ENCODE measurements around the gene PRXL2B.
"Not testable (repeated sequence)": the region's sequence is repeated elsewhere in the genome, so short reads cannot be mapped to it uniquely, and the experiment has no call there.

PRXL2B gene

DNA sequence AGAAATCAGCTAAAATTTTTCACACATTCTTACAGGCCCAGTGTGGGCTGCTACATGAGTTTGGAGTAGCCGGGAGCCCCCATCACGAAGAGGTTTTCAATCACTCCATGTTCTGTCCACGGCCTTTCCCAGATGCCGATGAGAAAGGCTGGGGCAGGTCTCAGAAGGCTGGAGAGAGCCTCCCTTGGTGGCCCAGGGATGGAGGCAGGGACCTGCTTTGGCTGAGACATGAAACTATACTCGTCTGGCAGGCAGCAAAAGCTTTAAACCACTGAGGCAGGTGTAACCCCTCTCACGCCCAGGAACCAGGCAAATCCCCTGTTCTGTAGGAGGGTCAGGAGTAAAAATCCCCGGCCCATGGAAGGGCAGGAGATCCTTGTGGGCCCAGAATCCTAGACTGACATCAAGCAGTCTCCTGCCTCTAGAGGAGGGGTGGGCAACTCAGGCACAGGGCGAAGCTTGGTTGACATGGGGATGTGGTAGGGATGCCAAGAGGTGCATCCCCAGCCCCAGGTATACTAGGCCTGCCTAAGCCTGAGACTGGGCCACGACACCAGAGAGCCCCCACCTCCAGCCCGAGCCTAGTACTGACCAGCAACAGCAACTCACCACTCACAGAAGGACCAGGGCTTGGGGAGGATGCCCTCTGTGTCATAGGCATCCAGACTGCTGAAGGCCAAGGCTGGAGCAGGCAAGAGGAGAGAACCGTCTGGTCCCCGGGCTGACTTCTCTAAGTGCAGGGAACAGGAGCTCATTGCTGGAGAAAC, 37.2 kb downstream of the PRXL2B start:
- peaks cover 0 to 21% (median 13%) of the 10 kb centered on the region in 5 experiments for H3K9me3 ChIP-seq (ENCODE audit: control extremely low read depth in 1 of 5, control insufficient read depth in 4 of 5, insufficient read depth in 2 of 5, low read depth in 1 of 5, low read length in 4 of 5)
- H3K4me1 ChIP-seq (ENCODE audit: control extremely low read depth in 1 of 4, control insufficient read depth in 4 of 4, insufficient read depth in 4 of 4, low read length in 3 of 4) = peaks cover 0 to 9% (median 1%) of the 10 kb centered on the region in 4 experiments
- POLR2A ChIA-PET = no interaction called here
- CTCF ChIA-PET = interaction anchor here (1.5 kb wide), 1 partner anchor 13 kb away, joined by 3 read pairs; no protein-coding TSS in a partner anchor
- H3K27ac ChIP-seq (ENCODE audit: insufficient read depth in 1 of 2, low read depth in 1 of 2, low read length in 2 of 2, poor library complexity in 1 of 2, severe bottlenecking in 2 of 2) = no peak overlapping the region
- H3K36me3 ChIP-seq (ENCODE audit: control insufficient read depth in 4 of 4, insufficient read depth in 4 of 4, low read length in 3 of 4) = no peaks in the 10 kb centered on the region
- WGBS (ENCODE audit: insufficient coverage) = 81% methylated on average over 10 of the region's 12 CpGs
- DNase-seq = no peak
- H3K27me3 ChIP-seq (replicated peaks in 2 of 5; ENCODE audit: control insufficient read depth in 4 of 5, insufficient read depth in 5 of 5, low read length in 4 of 5) = peaks cover 4 to 62% (median 26%) of the 10 kb centered on the region in 5 experiments
- no peak overlapping the region for H3K4me3 ChIP-seq (ENCODE audit: control insufficient read depth in 1 of 7, extremely low read depth in 1 of 7, insufficient read depth in 4 of 7, low read depth in 2 of 7, low read length in 6 of 7)

DNA sequence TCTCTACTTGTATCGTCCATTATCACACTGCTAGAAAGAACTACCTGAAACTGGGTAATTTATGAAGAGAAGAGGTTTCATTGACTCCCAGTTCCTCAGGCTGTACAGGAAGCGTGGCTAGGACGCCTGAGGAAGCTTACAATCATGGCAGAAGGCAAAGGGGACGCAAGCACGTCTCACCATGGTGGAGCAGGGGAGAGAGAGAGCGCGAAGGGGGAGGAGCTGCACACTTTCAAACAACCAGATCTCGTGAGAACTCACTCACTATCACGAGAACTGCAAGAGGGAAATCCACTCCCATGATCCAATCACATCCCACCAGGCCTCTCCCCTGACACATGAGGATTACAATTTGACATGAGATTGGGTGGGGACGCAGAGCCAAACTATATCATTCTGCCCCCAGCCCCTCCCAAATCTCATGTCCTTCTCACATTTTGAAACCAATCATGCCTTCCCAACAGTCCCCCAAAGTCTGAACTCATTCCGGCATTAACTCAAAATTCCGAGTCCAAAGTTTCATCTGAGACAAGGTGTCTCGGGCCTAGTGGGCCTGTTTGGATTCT, 38.2 kb downstream of the PRXL2B start:
- CTCF ChIA-PET = interaction anchor here (1.5 kb wide), 1 partner anchor 14 kb away, joined by 3 read pairs; no protein-coding TSS in a partner anchor
- Histone ChIP-seq H3K4me1 (ENCODE audit: control extremely low read depth in 1 of 4, control insufficient read depth in 4 of 4, insufficient read depth in 4 of 4, low read length in 3 of 4) (peaks cover 0 to 9% (median 1%) of the 10 kb centered on the region in 4 experiments), H3K27me3 (replicated peaks in 2 of 5; ENCODE audit: control insufficient read depth in 4 of 5, insufficient read depth in 5 of 5, low read length in 4 of 5) (peaks cover 4 to 70% (median 26%) of the 10 kb centered on the region in 5 experiments), H3K27ac (ENCODE audit: insufficient read depth in 1 of 2, low read depth in 1 of 2, low read length in 2 of 2, poor library complexity in 1 of 2, severe bottlenecking in 2 of 2) (no peak overlapping the region), H3K36me3 (ENCODE audit: control insufficient read depth in 4 of 4, insufficient read depth in 4 of 4, low read length in 3 of 4) (no peaks in the 10 kb centered on the region), H3K9me3 (ENCODE audit: control extremely low read depth in 1 of 5, control insufficient read depth in 4 of 5, insufficient read depth in 2 of 5, low read depth in 1 of 5, low read length in 4 of 5) (peaks cover 0 to 16% (median 10%) of the 10 kb centered on the region in 5 experiments), H3K4me3 (ENCODE audit: control insufficient read depth in 1 of 7, extremely low read depth in 1 of 7, insufficient read depth in 4 of 7, low read depth in 2 of 7, low read length in 6 of 7) (no peak overlapping the region)
- no peak for DNase-seq
- 81% methylated on average over 7 of the region's 13 CpGs for WGBS (ENCODE audit: insufficient coverage)
- POLR2A ChIA-PET = no interaction called here

DNA sequence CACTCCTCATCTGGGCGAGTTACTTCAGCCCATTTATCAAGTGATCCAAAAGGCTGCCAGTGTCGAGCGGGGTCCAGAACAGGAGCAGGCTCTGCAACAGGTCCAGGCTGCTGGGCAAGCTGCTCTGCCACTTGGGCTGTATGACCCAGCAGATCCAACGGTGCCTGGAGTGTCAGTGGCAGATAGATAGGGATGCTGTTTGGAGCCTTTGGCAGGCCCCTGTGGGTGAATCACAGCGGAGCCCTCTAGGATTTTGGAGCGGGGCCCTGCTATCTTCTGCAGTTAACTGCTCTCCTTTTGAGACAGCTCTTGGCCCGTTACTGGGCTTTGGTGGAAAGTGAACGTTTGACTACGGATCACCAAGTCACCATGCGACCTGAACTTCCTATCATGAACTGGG, 38.7 kb downstream of the PRXL2B start:
- CTCF ChIA-PET = no interaction called here
- Histone ChIP-seq H3K27ac (ENCODE audit: insufficient read depth in 1 of 2, low read depth in 1 of 2, low read length in 2 of 2, poor library complexity in 1 of 2, severe bottlenecking in 2 of 2) (no peak overlapping the region), H3K4me1 (ENCODE audit: control extremely low read depth in 1 of 4, control insufficient read depth in 4 of 4, insufficient read depth in 4 of 4, low read length in 3 of 4) (peaks cover 0 to 9% (median 1%) of the 10 kb centered on the region in 4 experiments), H3K27me3 (replicated peaks in 2 of 5; ENCODE audit: control insufficient read depth in 4 of 5, insufficient read depth in 5 of 5, low read length in 4 of 5) (peaks cover 4 to 74% (median 30%) of the 10 kb centered on the region in 5 experiments), H3K36me3 (ENCODE audit: control insufficient read depth in 4 of 4, insufficient read depth in 4 of 4, low read length in 3 of 4) (no peaks in the 10 kb centered on the region), H3K9me3 (ENCODE audit: control extremely low read depth in 1 of 5, control insufficient read depth in 4 of 5, insufficient read depth in 2 of 5, low read depth in 1 of 5, low read length in 4 of 5) (peaks cover 0 to 17% (median 15%) of the 10 kb centered on the region in 5 experiments), H3K4me3 (ENCODE audit: control insufficient read depth in 1 of 7, extremely low read depth in 1 of 7, insufficient read depth in 4 of 7, low read depth in 2 of 7, low read length in 6 of 7) (no peak overlapping the region)
- no peak for DNase-seq
- POLR2A ChIA-PET = no interaction called here
- WGBS (ENCODE audit: insufficient coverage) = 95% methylated on average over 8 of the region's 10 CpGs

GRCh38 chr1:2625748-2626147, 39.2 kb downstream of the PRXL2B start:
- H3K4me1 ChIP-seq (ENCODE audit: control extremely low read depth in 1 of 4, control insufficient read depth in 4 of 4, insufficient read depth in 4 of 4, low read length in 3 of 4); H3K27ac ChIP-seq (ENCODE audit: insufficient read depth in 1 of 2, low read depth in 1 of 2, low read length in 2 of 2, poor library complexity in 1 of 2, severe bottlenecking in 2 of 2); POLR2A ChIA-PET; H3K4me3 ChIP-seq (ENCODE audit: control insufficient read depth in 1 of 7, extremely low read depth in 1 of 7, insufficient read depth in 4 of 7, low read depth in 2 of 7, low read length in 6 of 7); CTCF ChIA-PET; DNase-seq; H3K36me3 ChIP-seq (ENCODE audit: control insufficient read depth in 4 of 4, insufficient read depth in 4 of 4, low read length in 3 of 4): not testable (repeated sequence)
- peaks cover 0 to 20% (median 14%) of the 10 kb centered on the region in 5 experiments for H3K9me3 ChIP-seq (ENCODE audit: control extremely low read depth in 1 of 5, control insufficient read depth in 4 of 5, insufficient read depth in 2 of 5, low read depth in 1 of 5, low read length in 4 of 5)
- H3K27me3 ChIP-seq (replicated peaks in 2 of 5; ENCODE audit: control insufficient read depth in 4 of 5, insufficient read depth in 5 of 5, low read length in 4 of 5) = peaks cover 4 to 74% (median 31%) of the 10 kb centered on the region in 5 experiments
- 90% methylated on average over 5 of the region's 7 CpGs for WGBS (ENCODE audit: insufficient coverage)

GRCh38 chr1:2627746-2628145, 41.2 kb downstream of the PRXL2B start:
- WGBS (ENCODE audit: insufficient coverage) = 33% methylated on average over 3 of the region's 6 CpGs
- Histone ChIP-seq H3K9me3 (ENCODE audit: control extremely low read depth in 1 of 5, control insufficient read depth in 4 of 5, insufficient read depth in 2 of 5, low read depth in 1 of 5, low read length in 4 of 5) (peaks cover 0 to 13% (median 5%) of the 10 kb centered on the region in 5 experiments), H3K27ac (ENCODE audit: insufficient read depth in 1 of 2, low read depth in 1 of 2, low read length in 2 of 2, poor library complexity in 1 of 2, severe bottlenecking in 2 of 2) (no peak overlapping the region), H3K4me1 (ENCODE audit: control extremely low read depth in 1 of 4, control insufficient read depth in 4 of 4, insufficient read depth in 4 of 4, low read length in 3 of 4) (peaks cover 0 to 9% (median 1%) of the 10 kb centered on the region in 4 experiments), H3K4me3 (ENCODE audit: control insufficient read depth in 1 of 7, extremely low read depth in 1 of 7, insufficient read depth in 4 of 7, low read depth in 2 of 7, low read length in 6 of 7) (no peak overlapping the region), H3K36me3 (ENCODE audit: control insufficient read depth in 4 of 4, insufficient read depth in 4 of 4, low read length in 3 of 4) (no peaks in the 10 kb centered on the region), H3K27me3 (replicated peaks in 2 of 5; ENCODE audit: control insufficient read depth in 4 of 5, insufficient read depth in 5 of 5, low read length in 4 of 5) (peaks cover 4 to 81% (median 31%) of the 10 kb centered on the region in 5 experiments)
- ChIA-PET CTCF (interaction anchor here (1.0 kb wide), 1 partner anchor 12 kb away, joined by 3 read pairs; no protein-coding TSS in a partner anchor), POLR2A (no interaction called here)
- DNase-seq = no peak

GRCh38 chr1:2628191-2628932, 41.8 kb downstream of the PRXL2B start:
- DNase-seq = no peak
- H3K27ac ChIP-seq (ENCODE audit: insufficient read depth in 1 of 2, low read depth in 1 of 2, low read length in 2 of 2, poor library complexity in 1 of 2, severe bottlenecking in 2 of 2) = no peak overlapping the region
- 13% methylated on average over 30 of the region's 46 CpGs for WGBS (ENCODE audit: insufficient coverage)
- H3K27me3 ChIP-seq (replicated peaks in 2 of 5; ENCODE audit: control insufficient read depth in 4 of 5, insufficient read depth in 5 of 5, low read length in 4 of 5) = peaks cover 4 to 87% (median 31%) of the 10 kb centered on the region in 5 experiments
- no peaks in the 10 kb centered on the region for H3K36me3 ChIP-seq (ENCODE audit: control insufficient read depth in 4 of 4, insufficient read depth in 4 of 4, low read length in 3 of 4)
- ChIA-PET POLR2A (no interaction called here), CTCF (interaction anchor here (1.0 kb wide), 1 partner anchor 12 kb away, joined by 3 read pairs; no protein-coding TSS in a partner anchor)
- H3K9me3 ChIP-seq (ENCODE audit: control extremely low read depth in 1 of 5, control insufficient read depth in 4 of 5, insufficient read depth in 2 of 5, low read depth in 1 of 5, low read length in 4 of 5) = peaks cover 0 to 13% (median 5%) of the 10 kb centered on the region in 5 experiments
- H3K4me3 ChIP-seq (ENCODE audit: control insufficient read depth in 1 of 7, extremely low read depth in 1 of 7, insufficient read depth in 4 of 7, low read depth in 2 of 7, low read length in 6 of 7) = no peak overlapping the region
- peaks cover 0 to 4% (median under 1%) of the 10 kb centered on the region in 4 experiments for H3K4me1 ChIP-seq (ENCODE audit: control extremely low read depth in 1 of 4, control insufficient read depth in 4 of 4, insufficient read depth in 4 of 4, low read length in 3 of 4)

Measured in common myeloid progenitor, CD34-positive (primary cell).